HCEC 1CT (cell line): Measurements from ENCODE around the gene EXOG.
"Not testable (repeated sequence)": the region's sequence is repeated elsewhere in the genome, so short reads cannot be mapped to it uniquely, and the experiment has no call there.

Experiments used
- DNase-seq: peaks from one replicate; pipeline ENCODE4 v3.0.0-alpha.2; 2017

EXOG gene

GRCh38 chr3:38566215-38566528 lies 70.0 kb downstream of the EXOG start:
- DNase-seq = no peak

- not testable (repeated sequence) for DNase-seq
Observed at GRCh38 chr3:38566794-38567193, 70.7 kb downstream of the EXOG start.

GRCh38 chr3:38567498-38567897 lies 71.4 kb downstream of the EXOG start:
- no peak for DNase-seq

GRCh38 chr3:38573111-38573510 lies 77.0 kb downstream of the EXOG start:
- no peak for DNase-seq

GRCh38 chr3:38573556-38573955 lies 77.4 kb downstream of the EXOG start:
- no peak for DNase-seq

GRCh38 chr3:38574411-38575278 lies 78.5 kb downstream of the EXOG start:
- no peak for DNase-seq

GRCh38 chr3:38575279-38575843 lies 79.2 kb downstream of the EXOG start:
- DNase-seq = no peak
